OCI-LY1 (cell line): ENCODE measurements around the gene TRANK1.

Experiments used
- H2AFZ ChIP-seq: fragments of 200-600 bp; sonication (generic), shearing (Covaris generic); 2 replicates; pipeline ENCODE4 v1.6.0; 2014; ENCODE audit warnings: antibody characterized with exemption, mild to moderate bottlenecking, low read length
- H3F3A ChIP-seq: fragments of 200-600 bp; sonication (generic), shearing (Covaris generic); 2 replicates; pipeline ENCODE4 v1.6.0; 2014; ENCODE audit warnings: mild to moderate bottlenecking, antibody characterized with exemption, low read length, moderate library complexity; ENCODE audit not compliant: insufficient read depth
- H3K27ac ChIP-seq: fragments of 200-600 bp; sonication (generic); 2 replicates; pipeline ENCODE4 v1.5.1; 2014; ENCODE audit warnings: low read length, mixed run types, mild to moderate bottlenecking, low read depth; ENCODE audit not compliant: poor library complexity, severe bottlenecking
- H3K27me3 ChIP-seq: fragments of 200-600 bp; sonication (generic); 2 replicates; pipeline ENCODE4 v1.6.0; 2014; ENCODE audit warnings: antibody characterized with exemption, mild to moderate bottlenecking, low read length, moderate library complexity; ENCODE audit not compliant: insufficient read depth
- H3K36me3 ChIP-seq: fragments of 200-600 bp; sonication (generic); 2 replicates; pipeline ENCODE4 v1.6.1; 2014; ENCODE audit warnings: mild to moderate bottlenecking, antibody characterized with exemption, low read length, moderate library complexity, mixed read lengths; ENCODE audit not compliant: insufficient read depth
- H3K4me1 ChIP-seq: fragments of 200-600 bp; sonication (generic); 2 replicates; pipeline ENCODE4 v1.5.1; 2014; ENCODE audit warnings: mild to moderate bottlenecking, low read length, moderate library complexity; ENCODE audit not compliant: insufficient read depth, severe bottlenecking
- H3K4me2 ChIP-seq: fragments of 200-600 bp; sonication (generic), shearing (Covaris generic); 2 replicates; pipeline ENCODE4 v1.6.1; 2014; ENCODE audit warnings: low read length
- H3K4me3 ChIP-seq: fragments of 200-600 bp; sonication (generic); 2 replicates; pipeline ENCODE4 v1.5.1; 2014; ENCODE audit warnings: low read length, low read depth, mild to moderate bottlenecking, mixed read lengths; ENCODE audit not compliant: poor library complexity, severe bottlenecking
- H3K79me2 ChIP-seq: fragments of 200-600 bp; shearing (Covaris generic); 2 replicates; pipeline ENCODE4 v1.6.1; 2016; ENCODE audit warnings: mixed run types, low read length, mixed read lengths; ENCODE audit not compliant: insufficient read depth
- H3K9ac ChIP-seq: fragments of 200-600 bp; sonication (generic), shearing (Covaris generic); 2 replicates; pipeline ENCODE4 v1.6.1; 2014; ENCODE audit warnings: mild to moderate bottlenecking, low read length, mixed read lengths
- H3K9me2 ChIP-seq: fragments of 200-600 bp; sonication (generic), shearing (Covaris generic); 2 replicates; pipeline ENCODE4 v1.6.1; 2014; ENCODE audit warnings: low read depth, mild to moderate bottlenecking, low read length, mixed read lengths
- H3K9me3 ChIP-seq: fragments of 200-600 bp; shearing (Covaris generic); 2 replicates; pipeline ENCODE4 v1.6.1; 2014; ENCODE audit warnings: low read length, mixed read lengths
- H4K20me1 ChIP-seq: fragments of 200-600 bp; sonication (generic), shearing (Covaris generic); 2 replicates; pipeline ENCODE4 v1.6.0; 2016; ENCODE audit warnings: mild to moderate bottlenecking, low read length; ENCODE audit not compliant: insufficient read depth
- CTCF ChIP-seq: fragments of 200-600 bp; sonication (generic), shearing (Covaris generic); IDR thresholded peaks from 2 replicates; pipeline ENCODE4 v1.5.1; 2017; ENCODE audit warnings: mild to moderate bottlenecking, antibody characterized with exemption, low read length, moderate library complexity, mixed read lengths
- EZH2 ChIP-seq: fragments of 200-600 bp; sonication (generic), shearing (Covaris generic); IDR thresholded peaks from 2 replicates; pipeline ENCODE4 v1.8.0; 2017; ENCODE audit warnings: borderline replicate concordance, mixed run types, mild to moderate bottlenecking, antibody characterized with exemption, low read length, moderate library complexity, mixed read lengths

The TRANK1 gene

GRCh38 chr3:36832406-36832805 lies 112.4 kb downstream of the TRANK1 start:
- Histone ChIP-seq H3K4me2 (no peak overlapping the region), H3F3A (no peaks in the 10 kb centered on the region), H3K27ac (no peak overlapping the region), H3K9ac (no peak overlapping the region), H3K4me1 (no peaks in the 10 kb centered on the region), H3K9me3 (no peaks in the 10 kb centered on the region), H3K9me2 (no peaks in the 10 kb centered on the region), H2AFZ (no peak overlapping the region), H4K20me1 (no peaks in the 10 kb centered on the region), H3K4me3 (no peak overlapping the region), H3K79me2 (no peaks in the 10 kb centered on the region), H3K27me3 (no peaks in the 10 kb centered on the region), H3K36me3 (peaks cover 90% of the 10 kb centered on the region)
- TF ChIP-seq EZH2 (no peak), CTCF (no peak)

- no peaks in the 10 kb centered on the region for H4K20me1 ChIP-seq
- no peak overlapping the region for H3K27ac ChIP-seq
- no peak overlapping the region for H3K9ac ChIP-seq
- H3K27me3 ChIP-seq, result no peaks in the 10 kb centered on the region
- no peaks in the 10 kb centered on the region for H3K79me2 ChIP-seq
- H3K4me1 ChIP-seq, result no peaks in the 10 kb centered on the region
- no peaks in the 10 kb centered on the region for H3F3A ChIP-seq
- H3K4me2 ChIP-seq, result no peak overlapping the region
- H2AFZ ChIP-seq, result no peak overlapping the region
- H3K36me3 ChIP-seq, result peaks cover 79% of the 10 kb centered on the region
- H3K4me3 ChIP-seq, result no peak overlapping the region
- H3K9me3 ChIP-seq, result no peaks in the 10 kb centered on the region
- H3K9me2 ChIP-seq, result no peaks in the 10 kb centered on the region
- TF ChIP-seq CTCF (no peak), EZH2 (no peak)
Observed at GRCh38 chr3:36827133-36827532, 117.7 kb downstream of the TRANK1 start.

DNA sequence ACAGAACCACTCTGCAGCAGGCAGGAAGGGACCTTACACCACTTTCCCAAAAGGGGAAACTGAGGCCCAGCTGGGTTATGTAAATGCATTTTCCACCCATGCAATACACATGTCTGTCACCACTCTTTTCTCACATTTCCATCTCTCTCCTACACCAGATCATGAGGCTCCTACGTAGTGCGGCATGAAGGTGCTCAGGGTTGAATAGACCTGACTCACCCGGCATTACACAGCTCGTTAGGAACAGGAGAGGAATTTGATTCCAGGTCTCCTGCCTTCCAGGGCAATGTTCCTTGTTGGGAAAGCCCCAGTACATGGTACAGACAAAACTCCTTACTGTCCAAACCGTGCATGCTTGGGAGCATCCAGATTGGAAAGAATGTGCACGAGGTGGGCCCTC lies 118.6 kb downstream of the TRANK1 start:
- H3K36me3 ChIP-seq, result peaks cover 70% of the 10 kb centered on the region
- H4K20me1 ChIP-seq, result no peaks in the 10 kb centered on the region
- TF ChIP-seq EZH2 (no peak), CTCF (no peak)

More for the DNA sequence above, 118.6 kb downstream of the TRANK1 start:
- Histone ChIP-seq H3K4me2 (no peak overlapping the region), H3K9ac (no peak overlapping the region), H3K27ac (no peak overlapping the region), H3K27me3 (no peaks in the 10 kb centered on the region), H3F3A (no peaks in the 10 kb centered on the region), H3K79me2 (no peaks in the 10 kb centered on the region), H3K9me3 (no peaks in the 10 kb centered on the region), H3K9me2 (no peaks in the 10 kb centered on the region), H3K4me1 (no peaks in the 10 kb centered on the region), H2AFZ (no peak overlapping the region), H3K4me3 (no peak overlapping the region)
